Upper lobe of left lung (tissue), 4 donors: Measurements from ENCODE around the gene NEK10.

Experiments used
- EP300 ChIP-seq, 4 donors: sonication (generic); formaldehyde crosslinking; IDR thresholded peaks; one replicate each; pipeline ENCODE4 v1.5.1; 2017; ENCODE audit warnings: antibody characterized with exemption in 4 of 4, control low read depth in 2 of 4
- POLR2A ChIP-seq, 4 donors: fragments of 450-650 bp; IDR thresholded peaks; one replicate each; pipeline ENCODE4 v1.5.1; 2016 to 2017; ENCODE audit warnings: antibody characterized with exemption in 4 of 4, mild to moderate bottlenecking in 2 of 4
- POLR2AphosphoS5 ChIP-seq, 2 donors: sonication (generic); formaldehyde crosslinking; IDR thresholded peaks; one replicate each; pipeline ENCODE4 v1.5.1; 2017; ENCODE audit warnings: antibody characterized with exemption in 2 of 2
- TF ChIP-seq, protein P1 (sequence below), 6 experiments: fragments of 450-650 bp in 4 of 6; fragments of 200-600 bp in 2 of 6; sonication (generic) in 2 of 6; IDR thresholded peaks; one replicate each; pipeline ENCODE4 v1.5.1; 2016 to 2019; ENCODE audit warnings: antibody characterized with exemption in 6 of 6

DNA sequence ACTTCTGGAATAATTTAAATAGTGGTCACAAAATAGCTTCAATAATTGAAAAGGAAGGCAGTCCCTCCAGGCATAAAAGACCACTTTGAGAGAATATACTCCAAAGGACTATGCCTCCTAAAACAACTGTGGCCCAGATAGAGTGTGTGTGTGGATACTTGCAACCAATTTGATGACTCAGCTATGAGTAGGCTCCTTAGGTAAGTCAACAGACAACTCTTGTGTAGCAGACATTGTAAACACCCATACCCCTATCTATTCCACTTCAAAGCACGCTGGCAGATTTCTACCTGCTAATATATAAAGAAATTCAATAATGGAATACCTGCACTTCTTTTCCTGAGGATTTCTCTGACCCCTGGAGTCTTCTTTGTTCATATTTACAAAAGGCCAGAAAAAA lies 254.5 kb downstream of the NEK10 start:
- TF ChIP-seq, protein P1, sequence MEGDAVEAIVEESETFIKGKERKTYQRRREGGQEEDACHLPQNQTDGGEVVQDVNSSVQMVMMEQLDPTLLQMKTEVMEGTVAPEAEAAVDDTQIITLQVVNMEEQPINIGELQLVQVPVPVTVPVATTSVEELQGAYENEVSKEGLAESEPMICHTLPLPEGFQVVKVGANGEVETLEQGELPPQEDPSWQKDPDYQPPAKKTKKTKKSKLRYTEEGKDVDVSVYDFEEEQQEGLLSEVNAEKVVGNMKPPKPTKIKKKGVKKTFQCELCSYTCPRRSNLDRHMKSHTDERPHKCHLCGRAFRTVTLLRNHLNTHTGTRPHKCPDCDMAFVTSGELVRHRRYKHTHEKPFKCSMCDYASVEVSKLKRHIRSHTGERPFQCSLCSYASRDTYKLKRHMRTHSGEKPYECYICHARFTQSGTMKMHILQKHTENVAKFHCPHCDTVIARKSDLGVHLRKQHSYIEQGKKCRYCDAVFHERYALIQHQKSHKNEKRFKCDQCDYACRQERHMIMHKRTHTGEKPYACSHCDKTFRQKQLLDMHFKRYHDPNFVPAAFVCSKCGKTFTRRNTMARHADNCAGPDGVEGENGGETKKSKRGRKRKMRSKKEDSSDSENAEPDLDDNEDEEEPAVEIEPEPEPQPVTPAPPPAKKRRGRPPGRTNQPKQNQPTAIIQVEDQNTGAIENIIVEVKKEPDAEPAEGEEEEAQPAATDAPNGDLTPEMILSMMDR (IDR thresholded peaks at IDR 0.05), result no peak
- TF ChIP-seq POLR2A (IDR thresholded peaks at IDR 0.05) (no peak), POLR2AphosphoS5 (IDR thresholded peaks at IDR 0.05) (no peak), EP300 (IDR thresholded peaks at IDR 0.05) (no peak)
